ENCODE data around the gene OR5AP2. TPM values are rescaled to one million over a fixed set of nuclear protein-coding genes. Genes with fewer than 3 reads are reported as not detected.
A peak's percentile ranks its signal among the peaks of the same experiment; 100 is the strongest.
"Not testable (repeated sequence)": the region's sequence is repeated elsewhere in the genome, so short reads cannot be mapped to it uniquely, and the experiment has no call there.

OR5AP2 gene
- total RNA-seq, 2 donors from 2014 or later: not detected

DNA sequence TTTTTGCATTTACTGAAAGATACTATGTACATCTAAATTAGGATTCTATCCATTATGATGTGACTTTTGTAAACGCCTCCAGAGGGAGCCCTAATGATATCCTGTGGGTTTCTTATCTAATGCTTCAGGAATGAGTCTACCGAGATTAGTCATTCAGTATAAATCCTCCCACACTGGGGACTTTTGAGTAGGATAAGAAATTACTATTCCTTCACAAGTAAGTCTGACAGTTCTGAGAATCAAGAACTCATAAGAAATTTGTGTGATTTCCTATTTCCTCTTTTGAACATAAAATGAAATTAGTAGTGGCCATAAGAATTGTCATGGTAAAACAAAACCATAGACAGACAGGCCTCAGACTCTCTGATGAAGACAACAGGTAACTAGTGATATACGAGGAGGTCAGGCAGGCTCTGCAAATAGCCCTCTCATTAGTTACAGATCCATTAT is 17.6 kb downstream of the OR5AP2 start:
- DNase-seq (ENCODE audit: low spot score): peak; percentile 5
- H3K9me3 ChIP-seq: no peaks in the 10 kb centered on the region
- no peaks in the 10 kb centered on the region for H3K36me3 ChIP-seq
- no peak overlapping the region for H3K4me3 ChIP-seq
- no peaks in the 10 kb centered on the region for H3K4me1 ChIP-seq (replicated peaks)
- TF ChIP-seq, protein P1, sequence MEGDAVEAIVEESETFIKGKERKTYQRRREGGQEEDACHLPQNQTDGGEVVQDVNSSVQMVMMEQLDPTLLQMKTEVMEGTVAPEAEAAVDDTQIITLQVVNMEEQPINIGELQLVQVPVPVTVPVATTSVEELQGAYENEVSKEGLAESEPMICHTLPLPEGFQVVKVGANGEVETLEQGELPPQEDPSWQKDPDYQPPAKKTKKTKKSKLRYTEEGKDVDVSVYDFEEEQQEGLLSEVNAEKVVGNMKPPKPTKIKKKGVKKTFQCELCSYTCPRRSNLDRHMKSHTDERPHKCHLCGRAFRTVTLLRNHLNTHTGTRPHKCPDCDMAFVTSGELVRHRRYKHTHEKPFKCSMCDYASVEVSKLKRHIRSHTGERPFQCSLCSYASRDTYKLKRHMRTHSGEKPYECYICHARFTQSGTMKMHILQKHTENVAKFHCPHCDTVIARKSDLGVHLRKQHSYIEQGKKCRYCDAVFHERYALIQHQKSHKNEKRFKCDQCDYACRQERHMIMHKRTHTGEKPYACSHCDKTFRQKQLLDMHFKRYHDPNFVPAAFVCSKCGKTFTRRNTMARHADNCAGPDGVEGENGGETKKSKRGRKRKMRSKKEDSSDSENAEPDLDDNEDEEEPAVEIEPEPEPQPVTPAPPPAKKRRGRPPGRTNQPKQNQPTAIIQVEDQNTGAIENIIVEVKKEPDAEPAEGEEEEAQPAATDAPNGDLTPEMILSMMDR (IDR thresholded peaks at IDR 0.05): peak in 3 of 4 experiments; percentile 30 to 37 (median 31)
- no peak for TF ChIP-seq POLR2AphosphoS5 (IDR thresholded peaks at IDR 0.05)
- no peak for TF ChIP-seq POLR2A (IDR thresholded peaks at IDR 0.05)
- intact Hi-C loops (cut with DNase I): no loop called here
- 8% methylated on average over 3 of the region's 3 CpGs for WGBS
- no peak overlapping the region for H3K27ac ChIP-seq
- H3K27me3 ChIP-seq (replicated peaks; ENCODE audit: insufficient read depth): no peaks in the 10 kb centered on the region

DNA sequence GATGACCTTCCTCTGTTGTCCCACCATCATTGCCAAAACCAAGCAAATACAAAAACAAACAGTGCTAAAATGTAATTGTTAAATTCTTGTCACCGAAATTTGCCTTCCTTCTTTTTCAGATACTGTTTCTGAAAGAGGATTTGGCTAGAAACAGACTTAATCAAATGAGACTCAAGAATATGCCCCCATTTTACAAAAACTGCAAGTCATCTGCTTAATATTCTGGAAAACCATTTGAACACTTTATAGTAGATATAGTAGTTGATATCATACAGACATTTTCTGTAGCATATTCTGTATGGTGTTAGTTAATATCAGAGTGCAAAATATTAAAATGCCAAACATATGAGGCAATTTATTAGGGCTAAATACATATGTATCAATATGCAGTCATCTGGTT is 31.1 kb downstream of the OR5AP2 start:
- TF ChIP-seq POLR2A (IDR thresholded peaks at IDR 0.05) (no peak), POLR2AphosphoS5 (IDR thresholded peaks at IDR 0.05) (no peak)
- TF ChIP-seq, protein P1 (IDR thresholded peaks at IDR 0.05): no peak
- 88% methylated on average over 1 of the region's 1 CpG for WGBS
- intact Hi-C loops (cut with DNase I): no loop called here
- Histone ChIP-seq H3K27ac (no peak overlapping the region), H3K36me3 (no peaks in the 10 kb centered on the region), H3K4me3 (no peak overlapping the region), H3K4me1 (replicated peaks) (no peaks in the 10 kb centered on the region), H3K27me3 (replicated peaks; ENCODE audit: insufficient read depth) (no peaks in the 10 kb centered on the region), H3K9me3 (no peaks in the 10 kb centered on the region)
- no peak for DNase-seq (ENCODE audit: low spot score)

- intact Hi-C loops (cut with DNase I); H3K4me1 ChIP-seq (replicated peaks); H3K36me3 ChIP-seq; H3K9me3 ChIP-seq; H3K27me3 ChIP-seq (replicated peaks; ENCODE audit: insufficient read depth); H3K27ac ChIP-seq; DNase-seq (ENCODE audit: low spot score); H3K4me3 ChIP-seq: not testable (repeated sequence)
- 92% methylated on average over 20 of the region's 20 CpGs for WGBS
Measured at GRCh38 chr11:56592088-56592717, 50.0 kb downstream of the OR5AP2 start.

Small RNAs within 50 kb of the gene (small RNA-seq; reads per million reads assigned to genes)
- gene AP004245.1: 0 reads per million in 2 donors

Other genes starting within 250 kb of the OR5AP2 start
- not detected for gene OR5AL1, start 229.7 kb downstream of the OR5AP2 start, total RNA-seq
- not detected for gene OR5M3, start 169.1 kb downstream of the OR5AP2 start, total RNA-seq
- not detected for gene OR5M8, start 151.1 kb downstream of the OR5AP2 start, total RNA-seq
- gene OR5M11, start 99.2 kb downstream of the OR5AP2 start, total RNA-seq: not detected
- gene OR5M10, start 64.7 kb downstream of the OR5AP2 start, total RNA-seq: not detected
- not detected for gene OR5M1, start 27.6 kb downstream of the OR5AP2 start, total RNA-seq
- not detected for gene OR5AR1, start 21.2 kb upstream of the OR5AP2 start, total RNA-seq
- gene OR9G1, start 56.7 kb upstream of the OR5AP2 start, total RNA-seq: not detected
- not detected for gene OR9G4, start 106.3 kb upstream of the OR5AP2 start, total RNA-seq

All from prostate gland (tissue), 2 donors.